Erythroblast (primary cell): ENCODE results near the gene SNX3.

Experiments
- GATA1 ChIP-seq: IDR thresholded peaks from 2 replicates; pipeline ENCODE4 v1.6.1; 2011; ENCODE audit warnings: low read depth, mild to moderate bottlenecking, control low read depth, low read length, moderate library complexity
- POLR2A ChIP-seq: IDR thresholded peaks from 2 replicates; pipeline ENCODE4 v1.6.1; 2011; ENCODE audit warnings: mild to moderate bottlenecking, low read length

GRCh38 chr6:108167449-108168089 is 93.3 kb downstream of the SNX3 start:
- TF ChIP-seq POLR2A (no peak), GATA1 (no peak)
